GM06990 (cell line): ENCODE data around the gene CLOCK.

ENCODE experiments used
- DNase-seq: peaks from one replicate; pipeline ENCODE4 v3.0.0-alpha.2; 2011; ENCODE audit not compliant: insufficient read length; ENCODE audit errors: extremely low read depth
- H3K27me3 ChIP-seq: replicated peaks from 2 replicates; pipeline ENCODE4 v1.6.0; 2011; ENCODE audit warnings: low read length; ENCODE audit not compliant: control insufficient read depth, insufficient read depth
- H3K36me3 ChIP-seq: 2 replicates; pipeline ENCODE4 v1.5.1; 2011; ENCODE audit warnings: low read length; ENCODE audit not compliant: control insufficient read depth, insufficient read depth
- H3K4me3 ChIP-seq: replicated peaks from 2 replicates; pipeline ENCODE4 v1.5.1; 2011; ENCODE audit warnings: low read depth, mild to moderate bottlenecking, control low read depth, low read length
- TF ChIP-seq, protein P1 (sequence below): IDR thresholded peaks from 2 replicates; pipeline ENCODE4 v1.5.1; 2011; ENCODE audit warnings: low read length, control low read depth, mild to moderate bottlenecking, inconsistent platforms; ENCODE audit not compliant: insufficient read depth, poor library complexity, severe bottlenecking

CLOCK gene

DNA sequence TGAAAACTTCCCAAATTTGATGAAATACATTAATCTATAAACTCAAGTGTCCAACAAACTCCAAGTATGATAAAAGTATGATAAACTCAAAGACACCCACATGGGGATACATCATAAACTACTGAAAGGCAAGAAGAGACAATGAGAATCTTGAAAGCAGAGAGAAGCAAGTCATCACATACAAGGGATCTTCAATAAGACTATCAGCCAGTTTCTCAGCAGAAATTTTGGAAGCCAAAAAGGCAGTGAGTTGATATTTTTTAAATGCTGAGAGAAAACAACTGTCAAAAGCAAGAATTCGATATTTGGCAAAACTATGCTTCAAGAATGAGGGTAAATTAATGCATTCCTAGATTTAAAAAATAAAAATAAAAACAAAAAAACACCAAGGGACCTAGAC, 28.8 kb upstream of the CLOCK start:
- no peak for DNase-seq
- Histone ChIP-seq H3K36me3 (no peaks in the 10 kb centered on the region), H3K27me3 (no peaks in the 10 kb centered on the region), H3K4me3 (no peak overlapping the region)
- TF ChIP-seq, protein P1, sequence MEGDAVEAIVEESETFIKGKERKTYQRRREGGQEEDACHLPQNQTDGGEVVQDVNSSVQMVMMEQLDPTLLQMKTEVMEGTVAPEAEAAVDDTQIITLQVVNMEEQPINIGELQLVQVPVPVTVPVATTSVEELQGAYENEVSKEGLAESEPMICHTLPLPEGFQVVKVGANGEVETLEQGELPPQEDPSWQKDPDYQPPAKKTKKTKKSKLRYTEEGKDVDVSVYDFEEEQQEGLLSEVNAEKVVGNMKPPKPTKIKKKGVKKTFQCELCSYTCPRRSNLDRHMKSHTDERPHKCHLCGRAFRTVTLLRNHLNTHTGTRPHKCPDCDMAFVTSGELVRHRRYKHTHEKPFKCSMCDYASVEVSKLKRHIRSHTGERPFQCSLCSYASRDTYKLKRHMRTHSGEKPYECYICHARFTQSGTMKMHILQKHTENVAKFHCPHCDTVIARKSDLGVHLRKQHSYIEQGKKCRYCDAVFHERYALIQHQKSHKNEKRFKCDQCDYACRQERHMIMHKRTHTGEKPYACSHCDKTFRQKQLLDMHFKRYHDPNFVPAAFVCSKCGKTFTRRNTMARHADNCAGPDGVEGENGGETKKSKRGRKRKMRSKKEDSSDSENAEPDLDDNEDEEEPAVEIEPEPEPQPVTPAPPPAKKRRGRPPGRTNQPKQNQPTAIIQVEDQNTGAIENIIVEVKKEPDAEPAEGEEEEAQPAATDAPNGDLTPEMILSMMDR, result no peak

DNA sequence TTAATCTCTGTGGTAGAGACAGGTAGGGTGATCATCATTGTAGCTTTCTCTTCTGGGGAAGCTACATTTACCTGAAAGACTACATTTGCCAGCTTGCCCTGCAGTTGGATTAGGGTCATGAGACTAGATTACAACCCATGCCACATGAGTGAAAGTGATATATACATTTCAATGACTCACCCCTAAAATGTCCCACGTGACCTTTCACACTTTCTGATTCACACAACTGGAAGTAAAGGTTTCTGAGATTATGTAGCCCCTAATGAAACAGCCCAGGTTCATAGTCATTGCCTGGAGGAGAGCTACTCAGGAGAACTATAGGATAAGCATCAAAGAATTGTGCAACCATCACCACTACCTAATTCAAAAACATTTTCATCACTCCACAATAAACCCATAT, 27.5 kb upstream of the CLOCK start:
- no peak for DNase-seq
- Histone ChIP-seq H3K27me3 (no peaks in the 10 kb centered on the region), H3K4me3 (no peak overlapping the region), H3K36me3 (no peaks in the 10 kb centered on the region)
- TF ChIP-seq, protein P1, result no peak

DNA sequence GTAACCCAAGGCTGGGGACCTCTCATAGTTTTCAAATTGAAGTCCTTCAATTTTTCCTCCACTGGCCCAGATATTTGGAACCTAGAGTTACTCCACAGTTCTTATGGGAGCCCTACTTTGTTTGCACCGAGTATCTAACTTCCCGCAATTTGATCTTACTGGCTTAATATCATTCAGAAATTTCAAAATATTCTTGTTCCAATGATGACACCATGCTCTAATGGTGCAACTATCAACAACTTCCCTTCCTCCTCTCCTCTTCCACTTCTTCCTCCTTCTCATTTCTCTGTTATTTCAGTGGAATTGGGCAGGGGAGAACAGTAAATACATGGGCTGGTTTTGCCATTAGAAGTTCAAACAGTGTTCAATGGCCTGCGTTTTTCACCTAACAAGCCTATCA, 25.1 kb upstream of the CLOCK start:
- no peak overlapping the region for H3K4me3 ChIP-seq
- DNase-seq, result no peak
- H3K36me3 ChIP-seq, result no peaks in the 10 kb centered on the region
- no peaks in the 10 kb centered on the region for H3K27me3 ChIP-seq
- TF ChIP-seq, protein P1, result no peak

DNA sequence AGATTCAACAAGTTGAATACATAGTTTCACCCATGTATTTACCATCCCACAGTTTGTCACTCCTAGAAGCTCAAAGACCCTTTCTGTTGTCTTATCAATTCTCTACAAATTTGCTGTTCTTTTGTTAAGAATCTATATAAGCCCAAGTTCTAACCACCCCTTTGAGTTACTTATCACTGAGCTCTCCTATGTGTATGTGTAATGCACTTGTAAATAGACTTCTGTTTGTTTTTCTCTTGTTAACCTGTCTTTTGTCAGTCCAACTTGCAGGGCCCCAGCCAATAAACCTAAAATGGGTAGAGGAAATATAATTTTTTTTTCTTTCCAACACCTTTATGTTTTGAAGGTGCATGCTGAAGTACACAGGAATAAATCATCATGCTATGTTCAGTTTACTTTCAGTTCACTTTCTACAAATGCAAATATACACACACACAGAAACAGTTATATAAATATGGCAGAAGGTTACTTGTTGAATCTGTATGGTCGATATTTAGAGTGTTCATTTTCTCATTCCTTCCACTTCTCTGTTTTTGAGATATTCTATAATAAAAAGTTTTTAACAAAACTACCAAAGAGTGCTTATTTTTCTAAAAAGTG, 22.3 kb upstream of the CLOCK start:
- H3K36me3 ChIP-seq, result no peaks in the 10 kb centered on the region
- TF ChIP-seq, protein P1, result no peak
- no peak overlapping the region for H3K4me3 ChIP-seq
- no peak for DNase-seq
- no peaks in the 10 kb centered on the region for H3K27me3 ChIP-seq

DNA sequence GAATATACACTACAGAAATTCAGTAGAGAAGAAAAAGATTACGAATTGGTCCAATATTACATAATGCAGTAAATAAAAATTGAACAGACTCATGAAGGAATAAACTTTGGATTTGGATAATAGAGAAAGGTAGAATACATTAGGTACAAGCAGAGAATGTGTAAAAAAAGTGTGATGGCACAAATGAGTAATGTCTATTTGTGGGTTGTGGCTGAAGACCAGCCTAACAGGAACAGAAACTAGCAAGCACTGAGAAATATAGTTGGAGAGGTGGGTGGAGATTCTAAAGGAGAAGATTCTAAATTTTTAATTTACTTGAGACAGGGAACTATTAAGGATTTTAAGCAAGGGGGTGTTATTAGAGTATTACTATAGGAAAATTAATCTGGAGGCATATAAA, 15.2 kb upstream of the CLOCK start:
- TF ChIP-seq, protein P1, result no peak
- Histone ChIP-seq H3K36me3 (no peaks in the 10 kb centered on the region), H3K4me3 (no peak overlapping the region), H3K27me3 (no peaks in the 10 kb centered on the region)
- DNase-seq, result peak; percentile 34

DNA sequence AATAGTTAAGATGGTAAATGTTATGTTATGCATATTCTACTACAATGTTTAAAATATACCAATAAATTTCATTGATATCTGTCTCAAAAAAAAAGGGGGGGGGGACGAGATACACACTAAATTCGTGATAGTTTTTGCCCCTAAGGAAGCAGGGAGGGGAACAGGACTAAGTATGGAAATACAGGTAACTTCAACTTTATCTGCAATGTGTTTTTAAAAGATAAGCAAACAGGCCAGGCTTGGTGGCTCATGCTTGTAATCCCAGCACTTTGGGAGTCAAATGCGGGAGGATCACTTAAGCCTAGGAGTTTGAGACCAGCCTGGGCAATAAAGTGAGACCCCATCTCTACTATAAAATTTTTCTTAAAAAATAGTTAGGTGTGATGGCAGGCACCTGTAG, 13.4 kb upstream of the CLOCK start:
- H3K27me3 ChIP-seq, result no peaks in the 10 kb centered on the region
- H3K4me3 ChIP-seq, result no peak overlapping the region
- no peaks in the 10 kb centered on the region for H3K36me3 ChIP-seq
- DNase-seq, result no peak
- TF ChIP-seq, protein P1, result no peak
